ENCODE measurements around the gene TBATA. TPM values are rescaled to one million over a fixed set of nuclear protein-coding genes. Genes with fewer than 3 reads are reported as not detected.
A peak's percentile ranks its signal among the peaks of the same experiment; 100 is the strongest.

Gene TBATA
- not detected for total RNA-seq

- no peak for DNase-seq (ENCODE audit: low spot score)
Observed at GRCh38 chr10:70785190-70785589, at the start of gene TBATA. TSS of gene TBATA (minus strand) at chr10:70785377. CDS start at chr10:70783379, 1,998 bp downstream.

GRCh38 chr10:70834441-70835151 is 49.4 kb upstream of the TBATA start:
- DNase-seq (ENCODE audit: low spot score), result no peak

GRCh38 chr10:70834021-70834420 is 48.8 kb upstream of the TBATA start:
- DNase-seq (ENCODE audit: low spot score), result no peak

- no peak for DNase-seq (ENCODE audit: low spot score)
Observed at GRCh38 chr10:70833601-70834000, 48.4 kb upstream of the TBATA start.

GRCh38 chr10:70832852-70833528 is 47.8 kb upstream of the TBATA start:
- DNase-seq (ENCODE audit: low spot score), result no peak

GRCh38 chr10:70832221-70832620 is 47.0 kb upstream of the TBATA start:
- no peak for DNase-seq (ENCODE audit: low spot score)

- no peak for DNase-seq (ENCODE audit: low spot score)
Observed at GRCh38 chr10:70830164-70830563, 45.0 kb upstream of the TBATA start.

- DNase-seq (ENCODE audit: low spot score), result no peak
Observed at GRCh38 chr10:70829543-70829942, 44.4 kb upstream of the TBATA start.

- DNase-seq (ENCODE audit: low spot score), result no peak
Observed at GRCh38 chr10:70828923-70829322, 43.7 kb upstream of the TBATA start.

- DNase-seq (ENCODE audit: low spot score), result no peak
Observed at GRCh38 chr10:70827086-70827757, 42.0 kb upstream of the TBATA start.

- DNase-seq (ENCODE audit: low spot score), result no peak
Observed at GRCh38 chr10:70822076-70822820, 37.1 kb upstream of the TBATA start.

GRCh38 chr10:70820976-70821750 is 36.0 kb upstream of the TBATA start:
- DNase-seq (ENCODE audit: low spot score), result no peak

GRCh38 chr10:70816220-70816894 is 31.2 kb upstream of the TBATA start:
- DNase-seq (ENCODE audit: low spot score), result peak; percentile 83

GRCh38 chr10:70815504-70816219 is 30.5 kb upstream of the TBATA start, which contains the start of gene SGPL1:
TSS of gene SGPL1 (plus strand) at chr10:70815948. CDS start at chr10:70816854, 906 bp downstream.
- DNase-seq (ENCODE audit: low spot score), result peak; percentile 88

- DNase-seq (ENCODE audit: low spot score), result no peak
Observed at GRCh38 chr10:70814126-70814525, 28.9 kb upstream of the TBATA start.

GRCh38 chr10:70812814-70813213 is 27.6 kb upstream of the TBATA start:
- no peak for DNase-seq (ENCODE audit: low spot score)

GRCh38 chr10:70811881-70812280 is 26.7 kb upstream of the TBATA start:
- DNase-seq (ENCODE audit: low spot score), result no peak

GRCh38 chr10:70810967-70811366 is 25.8 kb upstream of the TBATA start:
- no peak for DNase-seq (ENCODE audit: low spot score)

GRCh38 chr10:70809726-70810125 is 24.5 kb upstream of the TBATA start:
- no peak for DNase-seq (ENCODE audit: low spot score)

- no peak for DNase-seq (ENCODE audit: low spot score)
Observed at GRCh38 chr10:70809011-70809611, 23.9 kb upstream of the TBATA start.

All from ureter (tissue), 1 donor.